Rectal smooth muscle tissue (tissue), 1 donor: ENCODE data around the gene TBC1D1.

Experiments used
- H3K27ac ChIP-seq: one replicate; pipeline ENCODE4 v1.7.0; 2013; ENCODE audit warnings: low read depth, low read length, inconsistent platforms
- H3K27me3 ChIP-seq: one replicate; pipeline ENCODE4 v1.7.0; 2013; ENCODE audit warnings: low read length; ENCODE audit not compliant: control insufficient read depth, insufficient read depth
- H3K36me3 ChIP-seq: one replicate; pipeline ENCODE4 v1.7.0; 2013; ENCODE audit warnings: low read length; ENCODE audit not compliant: control insufficient read depth, insufficient read depth
- H3K4me1 ChIP-seq: one replicate; pipeline ENCODE4 v1.7.0; 2013; ENCODE audit warnings: low read length; ENCODE audit not compliant: control insufficient read depth, insufficient read depth
- H3K4me3 ChIP-seq: one replicate; pipeline ENCODE4 v1.7.0; 2013; ENCODE audit warnings: low read length
- H3K9ac ChIP-seq: one replicate; pipeline ENCODE4 v1.7.0; 2013; ENCODE audit warnings: low read length

TBC1D1 gene

DNA sequence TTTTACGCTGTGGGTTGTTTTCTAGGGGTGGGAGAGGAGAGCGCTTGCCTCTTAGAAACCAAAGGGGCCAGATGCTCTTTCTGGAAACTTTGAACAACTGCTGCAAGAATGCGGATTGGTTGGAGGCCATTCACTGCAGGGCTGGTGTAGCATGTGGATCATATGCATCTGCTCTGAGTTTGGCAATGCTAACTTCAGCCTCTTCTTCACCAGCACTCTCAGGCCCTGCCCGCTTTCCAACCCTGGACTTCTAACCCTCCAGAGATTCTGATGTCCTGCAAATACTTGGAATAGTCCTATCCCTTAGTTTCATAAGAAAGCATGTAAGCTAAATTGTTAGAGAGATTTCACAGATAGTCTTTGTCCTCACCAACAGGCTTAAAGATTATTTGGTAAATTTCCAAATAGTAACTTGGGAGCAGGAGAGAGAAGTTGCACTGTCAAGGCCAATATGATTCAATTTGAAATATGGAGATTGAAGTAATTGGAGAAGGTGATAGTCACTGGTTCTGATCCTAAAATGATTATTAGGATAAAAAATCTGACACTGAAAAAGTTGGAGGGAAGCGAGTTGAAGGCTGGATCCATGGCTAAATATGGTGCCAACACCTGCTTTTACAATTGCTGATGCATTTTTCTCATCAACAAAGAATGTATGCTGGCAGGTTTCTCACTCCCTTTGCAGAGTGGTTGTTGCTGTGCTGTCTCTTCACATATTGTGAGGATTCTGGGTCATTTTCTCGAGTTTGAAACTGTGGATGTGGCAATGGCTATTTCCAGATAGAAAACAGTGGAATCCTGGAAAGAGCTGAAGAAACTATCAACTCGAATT lies 279.7 kb downstream of the TBC1D1 start:
- Histone ChIP-seq H3K9ac (no peak overlapping the region), H3K27ac (no peak overlapping the region), H3K4me3 (no peak overlapping the region), H3K4me1 (no peaks in the 10 kb centered on the region), H3K36me3 (no peaks in the 10 kb centered on the region), H3K27me3 (no peaks in the 10 kb centered on the region)

DNA sequence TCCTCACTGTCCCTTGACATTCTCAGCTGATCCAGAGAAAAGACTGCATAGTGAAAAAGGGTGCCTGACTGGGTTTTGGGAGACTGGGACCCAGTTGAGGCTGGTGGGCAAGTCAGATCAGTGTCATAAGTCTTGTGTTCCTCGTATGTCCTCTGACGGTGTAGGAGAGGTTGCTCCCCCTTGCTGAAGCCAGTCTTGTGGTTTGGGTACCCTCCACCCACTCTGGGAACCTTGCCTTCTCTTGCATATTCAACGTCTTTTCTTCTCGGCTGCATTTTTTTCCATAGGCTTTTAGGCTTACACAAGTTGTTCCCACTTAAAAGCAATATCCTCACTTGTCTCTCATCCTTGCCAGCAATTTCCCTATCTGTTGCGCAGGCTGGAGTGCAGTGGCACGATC lies 281.2 kb downstream of the TBC1D1 start:
- no peak overlapping the region for H3K27ac ChIP-seq
- no peak overlapping the region for H3K9ac ChIP-seq
- H3K36me3 ChIP-seq, result no peaks in the 10 kb centered on the region
- H3K27me3 ChIP-seq, result no peaks in the 10 kb centered on the region
- H3K4me1 ChIP-seq, result no peaks in the 10 kb centered on the region
- H3K4me3 ChIP-seq, result no peak overlapping the region

DNA sequence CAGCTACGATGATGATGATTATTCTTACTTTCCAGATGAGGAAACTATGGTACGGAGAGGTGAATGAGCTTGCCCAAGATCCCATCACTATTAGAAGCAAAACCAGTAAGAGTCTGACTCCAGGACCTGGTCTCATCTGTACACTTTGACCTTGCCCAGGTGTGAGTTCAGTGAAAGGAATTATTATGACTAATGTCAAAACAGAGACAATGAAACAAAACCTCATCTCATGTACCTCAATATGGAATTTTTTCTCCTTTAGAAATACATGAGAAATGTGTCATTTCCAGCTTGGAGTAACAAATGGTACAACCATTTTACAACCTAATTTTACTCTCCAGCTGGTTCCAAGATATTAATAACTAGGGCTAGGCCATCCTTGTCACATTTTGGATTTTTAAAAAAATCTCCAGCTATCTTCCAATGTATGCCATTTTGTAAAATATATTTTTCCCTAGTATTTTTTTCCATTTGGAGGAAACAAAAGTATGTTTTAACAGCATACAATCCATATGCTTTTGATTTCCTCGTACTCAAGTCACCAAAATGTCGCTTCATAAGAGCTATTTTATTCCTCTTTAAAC lies 283.1 kb downstream of the TBC1D1 start:
- no peaks in the 10 kb centered on the region for H3K27me3 ChIP-seq
- H3K4me3 ChIP-seq, result no peak overlapping the region
- no peaks in the 10 kb centered on the region for H3K4me1 ChIP-seq
- no peak overlapping the region for H3K27ac ChIP-seq
- no peaks in the 10 kb centered on the region for H3K36me3 ChIP-seq
- H3K9ac ChIP-seq, result no peak overlapping the region

DNA sequence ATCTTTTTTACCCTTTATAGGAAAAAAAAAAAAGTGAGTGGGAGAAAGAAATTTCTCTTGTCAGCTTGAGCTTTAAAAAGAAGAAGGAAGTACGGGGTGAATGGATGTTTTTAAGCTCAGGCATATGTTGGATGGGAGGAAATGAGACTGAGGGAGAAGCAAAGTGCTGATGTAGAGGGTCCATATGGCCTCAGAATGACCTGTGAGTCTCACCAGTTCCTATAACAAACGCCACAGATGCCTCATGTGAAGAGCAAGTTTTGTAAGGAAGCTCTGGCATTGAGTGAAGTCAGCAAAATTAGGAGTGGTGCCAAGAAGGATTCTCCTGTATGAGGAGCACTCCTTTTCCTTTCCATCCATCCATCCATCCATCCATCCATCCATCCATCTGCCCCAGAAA lies 283.9 kb downstream of the TBC1D1 start:
- Histone ChIP-seq H3K36me3 (no peaks in the 10 kb centered on the region), H3K27me3 (no peaks in the 10 kb centered on the region), H3K4me3 (no peak overlapping the region), H3K27ac (no peak overlapping the region), H3K4me1 (no peaks in the 10 kb centered on the region), H3K9ac (no peak overlapping the region)

DNA sequence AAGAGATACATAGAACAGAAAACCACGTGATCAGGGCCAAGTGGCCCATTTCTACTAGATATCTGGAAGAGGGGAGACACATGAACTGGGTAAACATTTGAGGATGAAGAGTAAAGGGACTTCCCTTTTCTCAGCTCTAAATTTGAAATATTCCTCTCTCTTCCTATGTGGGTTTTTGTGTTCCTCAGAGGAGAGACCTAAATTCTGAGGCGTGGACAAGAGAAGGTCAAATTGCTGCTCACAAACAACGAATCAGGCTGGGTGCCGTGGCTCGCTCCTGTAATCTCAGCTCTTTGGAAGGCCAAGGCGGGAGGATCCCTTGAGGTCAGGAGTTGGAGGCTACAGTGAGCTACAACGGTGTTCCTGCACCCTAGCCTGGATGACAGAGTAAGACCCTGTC lies 285.3 kb downstream of the TBC1D1 start:
- Histone ChIP-seq H3K9ac (no peak overlapping the region), H3K27ac (no peak overlapping the region), H3K27me3 (no peaks in the 10 kb centered on the region), H3K4me1 (peaks cover 3% of the 10 kb centered on the region), H3K36me3 (no peaks in the 10 kb centered on the region), H3K4me3 (no peak overlapping the region)

DNA sequence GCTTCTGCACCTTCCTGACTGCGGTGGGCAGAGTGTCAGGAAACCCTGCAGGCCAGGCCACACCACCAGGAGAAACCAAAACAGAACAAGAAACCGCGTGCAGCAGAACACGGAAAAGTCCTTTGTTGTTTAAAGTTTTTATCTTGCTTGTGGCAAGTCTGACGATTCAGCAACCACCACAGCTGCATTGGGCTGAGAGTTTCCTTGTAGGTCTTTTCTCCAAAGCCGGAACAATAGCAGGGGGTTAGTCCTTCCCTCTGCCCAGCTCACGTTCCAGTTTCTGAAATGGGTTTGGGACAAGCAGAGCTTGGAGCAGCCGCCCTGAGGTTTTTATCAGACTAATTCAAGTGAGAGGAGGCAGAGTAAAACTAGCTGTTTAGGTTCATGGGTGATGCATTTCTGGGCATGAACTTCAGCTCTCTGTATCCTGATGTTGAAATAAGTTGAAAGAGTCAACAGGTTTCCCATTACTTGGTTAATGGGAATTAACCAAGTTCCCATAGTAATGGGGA lies 286.2 kb downstream of the TBC1D1 start:
- Histone ChIP-seq H3K4me1 (peaks cover 3% of the 10 kb centered on the region), H3K9ac (no peak overlapping the region), H3K27me3 (no peaks in the 10 kb centered on the region), H3K36me3 (no peaks in the 10 kb centered on the region), H3K4me3 (no peak overlapping the region), H3K27ac (no peak overlapping the region)

DNA sequence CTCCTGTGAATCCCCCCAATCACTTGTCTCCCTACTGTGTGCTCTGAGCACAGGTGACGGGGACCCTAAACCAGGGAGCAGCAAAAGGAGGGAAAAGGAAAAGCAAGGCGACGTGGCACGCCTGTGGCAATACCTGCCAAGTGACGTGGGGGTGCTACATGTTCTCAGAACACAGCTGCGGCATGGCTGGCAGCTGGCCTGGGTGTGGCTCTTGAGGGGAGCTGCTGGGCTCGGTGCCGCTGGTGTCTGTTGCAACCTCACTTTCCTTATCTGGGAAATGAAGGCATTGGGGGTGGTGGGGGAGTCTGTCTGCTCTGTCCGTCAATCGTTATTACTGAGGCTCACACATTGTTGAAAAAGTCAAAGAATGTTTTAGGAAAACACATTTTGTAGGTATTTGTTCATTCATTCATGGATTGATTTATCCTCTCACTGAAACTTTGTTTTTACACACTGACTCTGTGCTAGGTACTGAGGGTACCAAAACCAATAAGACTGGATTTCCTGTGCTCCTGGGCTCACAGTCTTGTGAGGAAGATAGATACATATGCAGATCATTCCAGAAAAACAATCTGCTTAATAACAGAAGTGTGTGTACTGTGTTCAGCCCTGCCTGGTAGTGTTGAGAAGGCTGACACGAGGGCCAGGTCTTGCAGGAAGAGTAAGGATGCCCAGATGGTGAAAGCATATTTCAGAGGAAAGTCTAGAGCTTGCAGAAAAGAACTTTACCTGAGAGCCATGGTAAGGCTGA lies 286.9 kb downstream of the TBC1D1 start:
- Histone ChIP-seq H3K27me3 (no peaks in the 10 kb centered on the region), H3K9ac (no peak overlapping the region), H3K27ac (no peak overlapping the region), H3K36me3 (no peaks in the 10 kb centered on the region), H3K4me3 (no peak overlapping the region), H3K4me1 (peaks cover 3% of the 10 kb centered on the region)

DNA sequence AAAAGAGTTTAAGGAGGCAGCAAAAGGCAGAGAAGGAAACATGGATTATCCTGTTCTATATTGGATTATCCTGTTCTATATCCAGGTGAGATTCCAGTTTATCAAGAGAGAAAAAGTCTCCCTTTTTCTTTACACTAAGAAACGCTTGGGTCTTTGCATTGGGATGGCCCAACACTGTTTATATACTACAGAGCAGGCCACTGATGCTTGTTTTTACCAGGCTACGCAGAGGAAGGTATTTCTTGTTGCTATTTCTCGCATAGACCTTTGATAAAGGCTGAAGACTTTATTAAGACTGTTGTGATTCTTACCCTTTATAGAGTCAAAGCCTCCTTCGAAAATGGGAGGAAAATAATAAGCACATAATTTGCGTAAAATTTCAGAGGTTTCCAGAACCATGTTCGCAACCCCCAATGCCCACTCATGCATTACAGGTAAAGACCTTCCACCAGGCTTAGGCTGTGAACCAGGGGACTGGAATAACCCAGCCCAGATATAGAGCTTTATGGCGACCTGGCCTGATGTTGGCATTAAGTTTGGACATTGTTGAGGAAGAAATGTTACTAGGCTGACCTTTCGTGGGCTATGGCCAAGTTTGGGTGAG lies 287.6 kb downstream of the TBC1D1 start:
- H3K9ac ChIP-seq, result no peak overlapping the region
- H3K36me3 ChIP-seq, result no peaks in the 10 kb centered on the region
- no peak overlapping the region for H3K27ac ChIP-seq
- H3K27me3 ChIP-seq, result no peaks in the 10 kb centered on the region
- no peak overlapping the region for H3K4me3 ChIP-seq
- peaks cover 3% of the 10 kb centered on the region for H3K4me1 ChIP-seq

DNA sequence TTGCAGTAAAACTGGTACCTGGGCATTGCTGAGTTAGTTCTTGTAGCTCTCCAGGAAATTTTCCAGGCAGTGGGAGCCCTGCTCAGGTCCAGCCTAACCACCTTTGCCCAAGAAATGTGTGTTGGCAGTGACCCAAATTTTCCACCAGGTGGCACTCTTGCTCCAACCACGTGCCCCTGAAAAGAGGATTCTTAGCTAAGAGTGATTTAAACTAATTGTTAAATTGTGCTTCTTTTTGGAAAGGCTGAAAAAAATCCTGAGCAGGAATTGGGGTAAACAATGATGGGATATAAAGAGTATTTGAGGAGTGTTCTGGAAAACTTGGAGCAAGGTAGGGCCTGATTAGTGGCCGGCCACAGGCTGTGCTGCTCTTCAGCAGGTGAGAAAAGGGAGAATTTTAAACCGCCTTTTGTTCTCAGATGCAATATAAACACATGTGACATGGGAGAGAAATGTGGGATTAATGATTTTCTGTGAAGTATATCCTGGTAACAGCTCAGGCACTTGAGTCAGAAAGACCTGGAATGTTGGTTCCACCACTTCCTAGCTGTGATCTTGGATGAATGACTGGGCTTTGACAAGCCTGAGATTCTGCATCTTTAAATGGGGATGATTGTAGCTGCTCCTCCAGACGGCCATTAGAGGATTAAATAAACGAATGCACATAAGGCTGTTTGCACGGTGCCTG lies 288.9 kb downstream of the TBC1D1 start:
- Histone ChIP-seq H3K27me3 (no peaks in the 10 kb centered on the region), H3K4me1 (peaks cover 3% of the 10 kb centered on the region), H3K4me3 (no peak overlapping the region), H3K27ac (no peak overlapping the region), H3K9ac (no peak overlapping the region), H3K36me3 (no peaks in the 10 kb centered on the region)

DNA sequence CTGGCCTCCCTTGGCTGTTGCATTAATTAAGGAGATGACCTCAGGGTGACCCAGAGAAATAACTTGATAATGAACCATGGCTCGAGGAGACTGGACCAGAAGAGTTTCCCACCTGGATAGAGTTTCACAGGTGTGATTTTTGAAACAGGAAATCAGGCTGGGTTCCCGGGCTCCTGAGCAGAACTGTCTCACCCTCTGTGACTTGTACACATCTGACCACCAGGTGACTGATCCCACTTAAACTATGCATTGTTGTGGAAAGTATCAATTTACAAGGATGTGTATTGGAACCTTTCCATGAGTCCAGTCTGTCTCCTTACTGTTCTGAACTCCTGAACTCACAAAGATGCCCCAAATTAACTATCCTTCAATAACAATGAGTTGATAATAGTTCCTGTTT lies 289.6 kb downstream of the TBC1D1 start:
- H3K4me1 ChIP-seq, result peaks cover 3% of the 10 kb centered on the region
- no peaks in the 10 kb centered on the region for H3K27me3 ChIP-seq
- H3K36me3 ChIP-seq, result no peaks in the 10 kb centered on the region
- no peak overlapping the region for H3K9ac ChIP-seq
- no peak overlapping the region for H3K4me3 ChIP-seq
- H3K27ac ChIP-seq, result no peak overlapping the region

DNA sequence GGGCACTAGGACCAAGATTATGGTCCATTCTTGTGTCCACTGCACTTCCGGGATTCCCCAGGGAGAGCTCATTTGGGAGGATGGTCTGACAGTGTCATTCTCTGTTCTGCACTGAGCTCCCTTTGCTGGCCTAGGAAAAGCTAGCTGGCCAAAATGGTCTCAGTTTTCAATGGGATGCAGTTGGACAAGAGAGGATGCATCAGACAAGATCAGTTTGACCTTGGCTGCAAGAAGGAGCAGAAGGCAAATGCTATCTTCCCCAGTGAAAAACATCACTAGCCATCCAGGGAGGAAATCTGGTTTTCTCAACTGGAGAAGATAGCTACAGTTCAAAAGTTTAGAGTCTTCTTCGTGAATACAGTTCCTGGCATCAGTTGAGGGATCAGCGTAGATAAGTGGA lies 290.4 kb downstream of the TBC1D1 start:
- Histone ChIP-seq H3K4me3 (no peak overlapping the region), H3K27me3 (no peaks in the 10 kb centered on the region), H3K27ac (no peak overlapping the region), H3K9ac (no peak overlapping the region), H3K36me3 (no peaks in the 10 kb centered on the region), H3K4me1 (peaks cover 3% of the 10 kb centered on the region)
